Tongue (tissue), 2 donors: ENCODE measurements around the gene CAPN7. TPM values are rescaled to one million over a fixed set of nuclear protein-coding genes. Genes with fewer than 3 reads are reported as not detected.

Experiments
- DNase-seq: peaks from one replicate; pipeline ENCODE4 v3.0.0-alpha.2; 2015
- total RNA-seq: library from RNA; depleted of rRNA; stranded (reverse); fragments of >200 nt; gene quantifications from one replicate; pipeline ENCODE4 v1.2.3, GENCODE V29; 2014

CAPN7 gene
- total RNA-seq, 1 donor from 2014 or later, result 54.7 TPM

DNA sequence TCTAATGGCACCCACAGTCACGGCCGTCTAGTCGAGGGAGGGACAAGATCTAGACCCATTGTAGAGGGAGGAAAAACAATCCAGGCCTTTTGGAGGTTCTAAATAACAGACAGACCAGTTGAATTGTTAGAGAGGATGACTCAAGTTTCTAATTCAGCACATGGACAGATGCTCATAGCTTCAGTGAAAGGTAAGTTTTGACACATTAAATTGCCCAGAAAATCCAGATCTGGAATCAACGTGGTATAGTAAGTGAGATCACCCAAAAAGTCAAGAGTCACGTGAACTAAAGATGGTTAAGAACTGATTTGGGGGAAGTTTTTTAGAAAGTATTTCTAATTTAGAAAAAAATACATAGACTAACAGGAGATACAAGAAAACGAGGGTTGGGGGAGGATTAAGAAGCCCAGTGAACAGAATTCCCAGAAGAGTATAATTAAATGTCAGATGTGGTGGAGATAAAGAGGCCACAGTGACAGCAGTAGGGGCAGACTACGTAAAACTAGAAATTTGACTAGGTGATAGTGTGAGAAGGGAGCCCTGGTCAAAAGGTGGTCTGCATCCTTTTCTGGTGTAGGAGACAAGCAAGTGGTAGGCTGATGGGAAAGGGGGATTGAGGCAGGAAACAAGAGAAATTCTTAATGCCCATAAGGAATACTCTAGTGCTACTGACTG is 47.1 kb downstream of the CAPN7 start:
- no peak for DNase-seq

DNA sequence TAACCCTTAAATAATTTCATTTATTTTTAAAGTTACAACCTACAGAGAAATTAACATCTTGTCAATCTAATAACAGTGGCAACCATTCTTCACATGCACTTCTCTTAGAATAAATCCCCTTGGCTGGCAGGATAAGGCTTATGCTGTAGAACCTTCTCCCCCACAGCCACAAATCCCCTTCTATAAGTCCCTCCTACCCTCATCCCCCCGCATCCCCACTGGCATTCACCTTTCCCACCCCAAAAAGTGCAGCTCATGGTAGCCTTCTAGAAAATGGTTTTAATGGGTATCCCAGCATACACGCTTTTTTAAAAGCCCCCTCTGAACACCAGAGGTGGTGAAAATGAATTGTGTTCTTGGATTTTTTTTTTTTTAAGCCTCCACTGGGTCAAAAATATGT is 49.2 kb downstream of the CAPN7 start:
- no peak for DNase-seq

- DNase-seq, result peak; percentile 56
These were observed 50.9 kb downstream of the CAPN7 start for GRCh38 chr3:15256861-15257341.

DNA sequence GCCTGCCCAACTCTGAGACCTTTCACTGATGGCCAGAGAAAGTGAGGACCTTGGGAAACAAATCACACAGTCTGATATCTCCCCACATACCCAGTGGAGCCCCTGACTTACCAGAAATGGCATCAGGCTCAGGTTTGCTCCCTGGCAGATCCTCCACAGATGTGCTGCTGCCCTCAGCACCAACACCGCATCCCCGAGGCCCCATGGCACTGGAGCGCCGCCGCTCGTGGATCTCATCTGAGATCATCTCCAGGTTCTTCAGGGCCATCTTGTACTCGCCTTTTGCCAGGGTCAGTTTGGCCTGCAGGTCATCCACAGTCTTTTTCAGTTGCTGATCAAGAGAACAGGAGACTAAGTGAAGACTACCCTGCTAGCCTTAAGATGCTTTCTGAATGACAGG is 52.7 kb downstream of the CAPN7 start:
- DNase-seq, result no peak

- DNase-seq, result no peak
These were observed 54.5 kb downstream of the CAPN7 start for GRCh38 chr3:15260531-15260930.

DNA sequence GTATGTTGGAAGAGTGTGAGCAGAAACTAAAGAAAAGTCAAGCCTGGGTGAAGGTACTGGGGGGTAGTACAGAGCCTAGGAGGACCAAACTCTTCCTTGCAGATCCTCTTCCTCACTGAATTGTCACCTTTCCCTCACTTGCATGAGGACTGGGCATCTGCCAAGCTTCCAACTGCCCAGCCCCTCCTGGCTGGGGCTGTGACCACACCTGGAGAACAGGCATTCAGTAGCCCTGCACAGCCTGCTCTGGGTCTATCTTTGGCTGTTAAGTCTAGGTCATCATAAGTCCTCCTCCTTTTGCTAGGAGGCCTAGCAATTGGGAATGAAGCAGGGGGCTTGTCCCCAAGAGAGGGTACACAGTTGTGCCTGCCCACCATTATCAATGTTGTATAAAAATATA is 55.2 kb downstream of the CAPN7 start:
- no peak for DNase-seq

- DNase-seq, result no peak
These were observed 56.0 kb downstream of the CAPN7 start for GRCh38 chr3:15262021-15262420.

DNA sequence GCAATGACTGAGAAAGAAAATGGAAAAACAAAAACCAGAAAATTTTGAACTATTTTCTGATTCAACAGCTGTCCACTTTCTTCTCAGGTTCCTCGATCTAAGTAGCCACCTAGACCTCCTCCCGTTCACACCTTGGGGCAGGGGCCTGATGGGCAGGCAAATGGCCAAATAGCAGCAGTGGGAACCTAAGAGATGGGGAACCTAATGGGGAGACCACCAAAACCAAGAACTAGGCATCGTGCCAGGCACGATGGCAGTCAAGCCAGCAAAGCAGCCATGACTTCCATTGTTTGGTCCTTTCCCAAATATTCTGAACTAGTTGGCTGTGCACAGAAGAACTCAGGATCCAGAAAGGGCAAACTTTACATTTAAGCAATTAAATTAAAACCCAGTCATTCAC is 57.1 kb downstream of the CAPN7 start:
- no peak for DNase-seq

GRCh38 chr3:15263926-15264325 is 57.9 kb downstream of the CAPN7 start:
- no peak for DNase-seq

- DNase-seq, result no peak
These were observed 58.4 kb downstream of the CAPN7 start for GRCh38 chr3:15264486-15264885.

DNA sequence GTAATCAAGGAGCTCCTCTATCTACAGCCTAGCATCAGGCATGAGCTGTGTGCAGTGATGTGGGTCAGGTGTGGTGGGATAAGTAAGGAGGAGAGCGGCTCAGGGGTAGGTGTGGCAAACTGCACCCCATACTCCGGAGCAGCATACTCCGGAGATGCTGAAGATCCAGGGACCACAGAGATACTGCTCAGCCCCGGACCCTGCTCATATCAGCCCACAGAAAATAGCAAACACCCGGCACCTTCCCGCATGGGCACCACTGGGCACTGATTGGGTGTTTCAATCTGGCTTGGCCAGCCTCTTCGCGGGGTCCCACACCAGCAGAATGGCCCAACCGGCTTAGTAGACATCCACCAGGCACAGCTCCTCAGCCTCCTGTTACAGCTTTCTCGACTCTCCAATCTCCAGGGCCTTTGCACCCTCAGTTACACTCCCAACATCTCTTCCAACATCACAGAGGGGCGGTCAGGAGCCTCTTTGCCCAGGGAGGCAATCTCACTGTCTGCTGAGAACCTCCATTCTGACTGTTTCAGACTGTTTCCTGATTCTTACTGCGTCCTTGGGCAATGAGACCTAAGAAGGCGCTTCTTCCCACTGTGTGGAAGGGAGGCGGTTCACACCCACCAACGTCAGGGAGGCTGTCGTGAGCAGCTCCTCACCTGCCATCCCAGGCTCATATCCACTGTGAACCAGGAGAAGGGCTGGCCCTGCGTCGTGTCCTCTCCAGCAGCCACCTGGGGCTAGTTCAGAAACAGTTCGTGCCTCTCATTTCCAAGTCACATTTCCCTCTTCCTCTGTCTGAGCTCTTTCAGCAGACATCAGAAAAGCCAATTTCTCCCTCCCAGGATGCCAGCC is 59.8 kb downstream of the CAPN7 start:
- DNase-seq, result no peak

- DNase-seq, result no peak
These were observed 60.7 kb downstream of the CAPN7 start for GRCh38 chr3:15266510-15267376.

GRCh38 chr3:15267502-15267901 is 61.5 kb downstream of the CAPN7 start:
- DNase-seq, result no peak

GRCh38 chr3:15268033-15268631 is 62.1 kb downstream of the CAPN7 start:
- peak; percentile 93 for DNase-seq

DNA sequence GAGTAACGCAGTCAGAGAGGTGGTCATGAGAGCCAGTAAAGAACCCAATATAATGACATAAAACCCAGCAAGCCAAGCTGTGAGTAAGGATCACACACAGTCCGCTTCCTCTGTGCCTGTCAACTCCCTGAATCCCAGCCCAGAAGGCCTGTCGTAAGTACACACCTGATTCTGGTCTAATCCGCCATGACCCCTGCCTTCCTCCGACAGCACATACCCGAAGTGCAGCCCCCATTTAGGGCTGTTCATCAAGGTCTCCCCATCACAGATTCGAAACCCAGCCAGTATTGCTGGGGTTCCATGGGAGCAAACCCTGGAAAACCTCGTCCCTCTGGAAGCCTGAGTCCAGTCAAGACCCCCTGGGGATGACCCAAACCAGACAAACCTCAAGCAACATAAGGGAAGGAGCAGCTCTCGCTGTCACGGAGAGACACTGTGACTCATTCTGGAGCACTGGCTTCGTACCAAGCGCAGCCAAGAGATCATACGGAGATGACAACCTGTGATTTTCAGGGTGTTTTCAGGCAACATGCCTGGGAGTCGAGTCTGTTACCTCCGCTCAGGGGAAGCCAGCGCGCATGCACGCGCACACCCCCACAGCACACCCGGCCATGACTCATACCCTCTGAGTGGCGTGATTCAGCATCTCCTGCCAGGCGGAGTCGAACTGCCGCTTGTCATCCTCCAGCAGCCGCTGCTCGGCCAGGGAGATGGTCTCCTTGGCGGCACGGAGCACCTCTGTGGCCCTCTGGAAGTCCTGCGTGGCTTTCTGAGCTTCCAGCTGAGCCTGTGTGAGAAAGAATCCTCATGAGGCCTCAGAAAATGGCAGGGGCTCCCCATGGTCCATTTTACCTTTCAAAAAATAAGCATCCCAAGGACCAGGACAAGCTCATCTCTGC is 63.3 kb downstream of the CAPN7 start:
- DNase-seq, result no peak

- DNase-seq, result no peak
These were observed 65.0 kb downstream of the CAPN7 start for GRCh38 chr3:15271030-15271429.

GRCh38 chr3:15271785-15272381 is 65.8 kb downstream of the CAPN7 start:
- DNase-seq, result no peak

GRCh38 chr3:15272426-15273196 is 66.6 kb downstream of the CAPN7 start:
- DNase-seq, result no peak

DNA sequence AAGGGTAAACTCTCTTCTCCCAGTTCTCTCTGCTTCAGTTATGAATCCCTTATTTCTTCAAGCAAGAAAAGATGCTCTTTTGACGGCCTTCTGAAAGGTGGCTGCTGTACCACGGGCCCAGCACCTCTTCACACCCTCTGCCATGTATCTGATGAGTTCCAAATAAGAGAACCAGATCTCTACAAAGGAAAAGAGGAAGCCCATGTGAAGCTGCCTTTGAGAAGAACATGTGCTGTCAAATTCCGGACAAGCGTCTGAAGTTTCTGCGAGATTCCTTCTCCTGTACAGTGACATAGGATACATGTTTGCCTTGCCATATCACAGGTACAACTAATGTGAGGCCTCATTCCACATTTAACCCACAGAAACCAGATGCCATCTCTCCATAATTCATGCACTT is 67.2 kb downstream of the CAPN7 start:
- DNase-seq, result no peak
